Ammon's horn (tissue), 1 donor: Measurements from ENCODE around the gene REEP6.

Experiments used
- DNase-seq: peaks from one replicate; pipeline ENCODE4 v3.0.0-alpha.2; 2016; ENCODE audit warnings: low spot score

The REEP6 gene

DNA sequence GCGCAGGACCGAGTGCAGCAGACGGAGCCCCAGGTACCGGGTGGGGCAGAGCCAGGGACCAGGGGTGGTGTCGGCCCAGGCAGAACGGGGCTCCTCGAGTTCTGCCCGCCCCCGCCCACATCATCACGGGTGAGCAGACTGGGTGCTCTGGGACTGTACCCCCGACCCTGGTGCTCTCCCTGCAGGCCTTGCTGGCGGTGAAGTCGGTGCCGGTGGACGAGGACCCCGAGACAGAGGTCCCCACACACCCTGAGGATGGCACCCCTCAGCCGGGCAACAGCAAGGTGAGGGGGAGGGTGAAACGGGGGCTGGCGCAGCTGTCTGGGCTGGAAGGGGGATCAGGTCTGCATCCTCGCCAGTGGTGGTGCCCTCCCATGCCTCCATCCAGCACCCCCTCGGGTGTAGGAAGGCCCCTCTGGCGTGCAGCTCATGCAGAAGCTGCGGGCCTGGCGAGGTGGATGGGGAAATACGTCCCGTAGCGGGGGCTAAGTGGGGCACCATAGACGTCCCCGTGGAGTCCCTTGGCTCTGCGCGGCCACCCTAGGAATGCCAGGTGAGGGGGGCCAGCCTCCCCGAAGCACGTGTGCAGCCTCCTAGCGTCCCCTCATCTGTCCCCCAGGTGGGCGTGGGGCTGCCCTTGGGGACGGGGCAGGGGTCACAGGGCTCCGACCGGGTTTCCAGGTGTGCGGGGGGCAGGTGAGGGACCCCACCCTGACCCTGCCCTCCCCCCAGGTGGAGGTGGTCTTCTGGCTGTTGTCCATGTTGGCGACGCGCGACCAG is 34.7 kb upstream of the REEP6 start:
- DNase-seq: no peak

GRCh38 chr19:1457031-1457739 is 33.8 kb upstream of the REEP6 start:
- no peak for DNase-seq

DNA sequence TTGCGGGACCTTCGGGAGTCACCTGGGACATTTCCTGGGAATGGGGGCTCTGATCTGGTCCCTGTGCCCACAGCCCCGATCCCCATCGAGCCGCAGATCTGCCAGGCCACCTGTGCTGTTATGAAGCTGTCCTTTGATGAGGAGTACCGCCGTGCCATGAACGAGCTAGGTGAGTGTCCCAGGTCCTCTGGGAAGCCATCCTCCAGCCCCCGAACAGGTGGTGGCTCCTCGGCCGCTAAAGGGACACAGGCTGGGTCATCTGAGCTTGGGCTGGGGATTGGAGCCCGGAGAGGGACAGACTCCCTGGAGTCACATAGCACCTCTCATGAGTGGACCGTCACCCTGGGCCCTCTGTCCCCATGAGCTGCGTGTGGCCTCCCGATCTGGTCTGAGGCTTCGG is 33.1 kb upstream of the REEP6 start:
- DNase-seq: no peak

GRCh38 chr19:1459479-1459878 is 31.5 kb upstream of the REEP6 start:
- DNase-seq: no peak

DNA sequence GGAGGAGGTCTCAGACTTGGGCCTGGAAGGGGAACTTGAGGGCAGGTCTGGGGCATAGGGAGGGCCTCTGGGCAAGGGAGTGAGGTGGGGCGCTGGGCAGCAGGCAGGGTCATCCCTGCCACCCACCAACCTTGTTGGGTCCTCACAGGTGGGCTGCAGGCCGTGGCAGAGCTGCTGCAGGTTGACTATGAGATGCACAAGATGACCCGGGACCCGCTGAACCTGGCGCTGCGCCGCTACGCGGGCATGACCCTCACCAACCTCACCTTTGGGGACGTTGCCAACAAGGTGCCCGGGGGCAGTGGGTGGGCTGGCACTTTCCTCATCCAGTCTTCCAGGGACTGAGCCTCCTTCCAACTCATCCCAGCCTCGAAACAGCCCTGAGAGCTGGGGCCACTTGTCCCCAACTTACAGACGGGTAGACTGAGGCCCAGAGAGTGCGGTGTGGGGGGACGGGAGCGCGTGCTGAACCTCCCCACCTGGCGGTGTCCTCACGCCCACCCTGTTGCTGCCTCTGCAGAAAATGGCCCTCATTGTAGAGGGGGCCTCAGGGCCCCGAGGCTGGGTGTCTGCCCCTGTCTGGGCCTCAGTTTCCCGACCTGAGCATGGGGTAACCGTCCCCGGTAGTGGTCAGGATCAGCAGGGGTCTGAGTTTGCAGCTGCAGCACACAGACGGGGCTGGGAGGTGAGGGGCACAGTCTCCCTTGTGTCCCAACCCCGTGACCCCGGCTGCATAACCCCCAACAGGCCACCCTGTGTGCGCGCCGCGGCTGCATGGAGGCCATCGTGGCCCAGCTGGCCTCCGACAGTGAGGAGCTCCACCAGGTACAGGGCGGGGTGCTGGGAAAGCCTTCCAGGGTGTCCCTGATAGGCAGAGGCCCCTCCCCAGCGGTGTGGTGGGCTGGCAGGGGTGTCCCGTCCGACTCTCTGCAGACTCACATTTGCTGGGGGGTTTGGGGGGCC is 30.7 kb upstream of the REEP6 start:
- DNase-seq: no peak

GRCh38 chr19:1461862-1462261 is 29.1 kb upstream of the REEP6 start:
- DNase-seq: no peak

DNA sequence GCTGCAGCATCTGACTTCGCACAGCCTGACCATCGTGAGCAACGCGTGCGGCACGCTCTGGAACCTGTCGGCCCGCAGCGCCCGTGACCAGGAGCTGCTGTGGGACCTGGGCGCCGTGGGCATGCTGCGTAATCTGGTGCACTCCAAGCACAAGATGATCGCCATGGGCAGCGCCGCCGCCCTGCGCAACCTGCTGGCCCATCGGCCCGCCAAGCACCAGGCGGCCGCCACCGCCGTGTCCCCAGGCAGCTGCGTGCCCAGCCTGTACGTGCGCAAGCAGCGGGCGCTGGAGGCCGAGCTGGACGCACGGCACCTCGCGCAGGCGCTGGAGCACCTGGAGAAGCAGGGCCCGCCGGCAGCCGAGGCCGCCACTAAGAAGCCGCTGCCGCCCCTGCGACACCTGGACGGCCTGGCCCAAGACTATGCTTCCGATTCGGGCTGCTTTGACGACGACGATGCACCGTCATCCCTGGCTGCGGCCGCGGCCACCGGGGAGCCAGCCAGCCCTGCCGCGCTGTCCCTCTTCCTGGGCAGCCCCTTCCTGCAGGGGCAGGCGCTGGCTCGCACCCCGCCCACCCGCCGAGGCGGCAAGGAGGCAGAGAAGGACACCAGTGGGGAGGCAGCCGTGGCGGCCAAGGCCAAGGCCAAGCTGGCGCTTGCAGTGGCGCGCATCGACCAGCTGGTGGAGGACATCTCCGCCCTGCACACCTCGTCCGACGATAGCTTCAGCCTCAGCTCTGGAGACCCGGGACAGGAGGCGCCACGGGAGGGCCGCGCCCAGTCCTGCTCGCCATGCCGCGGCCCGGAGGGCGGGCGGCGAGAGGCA is 25.6 kb upstream of the REEP6 start:
- DNase-seq: no peak

DNA sequence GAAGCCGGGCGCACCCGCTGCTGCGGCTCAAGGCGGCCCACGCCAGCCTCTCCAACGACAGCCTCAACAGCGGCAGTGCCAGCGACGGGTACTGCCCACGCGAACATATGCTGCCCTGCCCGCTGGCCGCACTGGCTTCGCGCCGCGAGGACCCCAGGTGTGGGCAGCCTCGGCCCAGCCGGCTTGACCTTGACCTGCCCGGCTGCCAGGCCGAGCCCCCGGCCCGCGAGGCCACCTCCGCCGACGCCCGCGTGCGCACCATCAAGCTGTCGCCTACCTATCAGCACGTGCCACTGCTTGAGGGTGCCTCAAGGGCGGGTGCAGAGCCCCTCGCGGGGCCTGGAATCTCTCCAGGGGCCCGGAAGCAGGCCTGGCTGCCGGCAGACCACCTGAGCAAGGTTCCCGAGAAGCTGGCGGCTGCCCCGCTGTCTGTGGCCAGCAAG is 24.9 kb upstream of the REEP6 start:
- DNase-seq: no peak

- DNase-seq: no peak
Observed at GRCh38 chr19:1466461-1467214, 24.3 kb upstream of the REEP6 start.

GRCh38 chr19:1467215-1467489 is 23.8 kb upstream of the REEP6 start:
- DNase-seq: no peak

GRCh38 chr19:1467490-1468273 is 23.3 kb upstream of the REEP6 start:
- no peak for DNase-seq

DNA sequence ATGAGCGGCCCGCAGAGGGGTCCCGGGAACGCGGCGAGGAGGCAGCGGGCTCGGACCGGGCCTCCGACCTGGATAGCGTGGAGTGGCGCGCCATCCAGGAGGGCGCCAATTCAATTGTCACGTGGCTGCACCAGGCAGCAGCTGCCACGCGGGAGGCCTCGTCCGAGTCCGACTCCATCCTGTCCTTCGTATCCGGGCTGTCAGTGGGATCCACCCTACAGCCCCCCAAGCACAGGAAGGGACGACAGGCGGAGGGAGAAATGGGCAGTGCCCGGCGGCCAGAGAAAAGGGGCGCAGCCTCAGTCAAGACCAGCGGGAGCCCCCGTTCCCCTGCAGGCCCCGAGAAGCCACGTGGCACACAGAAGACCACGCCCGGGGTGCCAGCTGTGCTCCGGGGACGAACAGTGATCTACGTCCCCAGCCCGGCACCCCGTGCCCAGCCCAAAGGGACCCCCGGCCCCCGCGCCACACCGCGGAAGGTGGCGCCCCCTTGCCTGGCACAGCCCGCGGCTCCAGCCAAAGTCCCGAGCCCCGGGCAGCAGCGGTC is 22.6 kb upstream of the REEP6 start:
- no peak for DNase-seq

DNA sequence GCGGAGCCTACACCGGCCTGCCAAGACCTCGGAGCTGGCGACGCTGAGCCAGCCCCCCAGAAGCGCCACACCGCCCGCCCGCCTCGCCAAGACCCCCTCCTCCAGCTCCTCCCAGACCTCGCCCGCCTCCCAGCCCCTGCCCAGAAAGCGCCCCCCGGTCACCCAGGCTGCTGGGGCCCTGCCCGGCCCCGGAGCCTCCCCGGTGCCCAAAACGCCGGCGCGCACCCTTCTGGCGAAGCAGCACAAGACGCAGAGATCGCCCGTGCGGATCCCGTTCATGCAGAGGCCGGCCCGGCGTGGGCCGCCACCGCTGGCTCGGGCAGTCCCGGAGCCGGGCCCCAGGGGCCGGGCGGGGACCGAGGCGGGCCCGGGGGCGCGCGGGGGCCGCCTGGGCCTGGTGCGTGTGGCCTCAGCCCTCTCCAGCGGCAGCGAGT is 22.1 kb upstream of the REEP6 start:
- no peak for DNase-seq

DNA sequence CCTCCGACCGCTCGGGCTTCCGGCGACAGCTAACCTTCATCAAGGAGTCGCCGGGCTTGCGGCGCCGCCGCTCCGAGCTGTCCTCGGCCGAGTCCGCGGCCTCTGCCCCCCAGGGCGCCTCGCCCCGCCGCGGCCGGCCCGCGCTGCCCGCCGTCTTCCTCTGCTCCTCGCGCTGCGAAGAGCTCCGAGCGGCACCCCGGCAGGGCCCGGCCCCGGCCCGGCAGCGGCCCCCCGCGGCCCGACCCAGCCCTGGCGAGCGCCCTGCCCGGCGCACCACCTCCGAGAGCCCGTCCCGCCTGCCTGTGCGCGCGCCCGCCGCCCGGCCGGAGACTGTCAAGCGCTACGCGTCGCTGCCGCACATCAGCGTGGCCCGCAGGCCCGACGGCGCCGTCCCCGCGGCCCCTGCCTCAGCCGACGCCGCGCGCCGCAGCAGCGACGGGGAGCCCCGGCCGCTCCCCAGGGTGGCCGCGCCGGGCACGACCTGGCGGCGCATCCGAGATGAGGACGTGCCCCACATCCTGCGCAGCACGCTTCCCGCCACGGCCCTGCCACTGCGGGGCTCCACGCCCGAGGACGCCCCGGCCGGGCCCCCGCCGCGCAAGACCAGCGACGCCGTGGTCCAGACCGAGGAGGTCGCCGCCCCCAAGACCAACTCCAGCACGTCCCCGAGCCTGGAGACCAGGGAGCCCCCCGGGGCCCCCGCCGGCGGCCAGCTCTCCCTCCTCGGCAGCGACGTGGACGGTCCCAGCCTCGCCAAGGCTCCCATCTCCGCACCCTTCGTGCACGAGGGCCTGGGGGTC is 21.5 kb upstream of the REEP6 start:
- DNase-seq: no peak

GRCh38 chr19:1470055-1470304 is 21.0 kb upstream of the REEP6 start:
- DNase-seq: no peak

- no peak for DNase-seq
Observed at GRCh38 chr19:1470305-1471009, 20.5 kb upstream of the REEP6 start.

DNA sequence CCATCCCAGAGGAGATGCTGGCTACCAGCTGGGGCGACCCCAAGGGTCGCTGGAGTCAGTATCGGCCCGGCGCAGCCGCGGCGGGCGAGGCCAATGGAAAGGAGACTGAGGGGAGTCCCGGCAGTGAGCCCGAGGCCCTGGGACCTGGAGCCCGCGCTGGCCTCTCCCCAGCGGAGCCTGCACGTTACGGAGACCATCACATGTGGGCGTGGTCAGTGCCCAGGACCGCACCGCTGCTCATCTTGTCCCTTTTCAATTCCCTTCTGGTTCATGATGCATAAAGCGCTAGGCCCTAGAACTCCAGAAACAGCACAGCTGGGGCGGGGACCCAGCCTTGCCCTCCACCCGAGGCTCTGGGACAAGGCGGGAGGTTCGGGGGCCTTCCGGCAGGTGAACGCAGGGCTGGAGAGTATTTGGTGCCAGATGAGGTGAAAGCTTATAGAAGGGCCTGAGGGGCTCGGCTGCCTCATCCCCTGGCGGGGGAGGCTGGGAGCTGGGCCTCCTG is 19.9 kb upstream of the REEP6 start:
- DNase-seq: no peak

DNA sequence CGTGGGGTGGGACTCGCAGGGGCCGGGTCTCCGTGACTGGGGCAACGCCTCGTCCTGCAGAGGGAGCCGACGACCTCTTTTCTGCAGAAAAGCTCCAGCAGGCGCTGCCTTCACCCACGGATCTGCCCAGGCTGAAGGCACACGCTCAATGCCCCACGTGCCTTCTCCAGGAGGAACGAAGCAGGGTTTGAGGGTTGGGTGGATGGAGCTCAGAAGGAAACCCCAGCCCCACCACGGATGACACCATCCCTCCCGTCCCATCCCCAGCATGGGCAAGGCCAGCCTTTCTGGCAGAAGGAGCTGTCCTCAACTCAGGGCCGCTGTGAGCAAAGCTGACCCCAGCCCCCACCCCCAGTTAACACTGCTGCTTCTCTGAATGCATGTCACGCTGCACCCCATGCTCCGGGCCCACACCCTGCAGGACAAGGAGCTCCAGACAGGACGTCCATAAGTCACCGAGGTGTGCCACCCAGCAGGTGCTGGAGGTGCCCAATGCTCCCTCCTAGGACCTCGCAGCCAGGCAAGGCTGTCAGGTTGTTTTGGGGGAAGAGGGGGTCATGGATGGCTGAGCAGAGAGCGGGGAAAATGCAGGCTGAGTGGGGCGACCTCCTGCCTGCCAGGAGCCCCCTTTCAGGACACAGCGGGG is 19.3 kb upstream of the REEP6 start:
- peak; percentile 57 for DNase-seq
